Activated T-helper 1 cell treated with Interleukin-2 at 50 U/mL for 16 hours (primary cell): ENCODE measurements around the gene APLN.
A peak's percentile ranks its signal among the peaks of the same experiment; 100 is the strongest.

Source experiments
- DNase-seq: peaks from one replicate; pipeline ENCODE4 v3.0.0-alpha.2; 2020; ENCODE audit warnings: low read depth

Gene APLN, protein sequence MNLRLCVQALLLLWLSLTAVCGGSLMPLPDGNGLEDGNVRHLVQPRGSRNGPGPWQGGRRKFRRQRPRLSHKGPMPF

DNA sequence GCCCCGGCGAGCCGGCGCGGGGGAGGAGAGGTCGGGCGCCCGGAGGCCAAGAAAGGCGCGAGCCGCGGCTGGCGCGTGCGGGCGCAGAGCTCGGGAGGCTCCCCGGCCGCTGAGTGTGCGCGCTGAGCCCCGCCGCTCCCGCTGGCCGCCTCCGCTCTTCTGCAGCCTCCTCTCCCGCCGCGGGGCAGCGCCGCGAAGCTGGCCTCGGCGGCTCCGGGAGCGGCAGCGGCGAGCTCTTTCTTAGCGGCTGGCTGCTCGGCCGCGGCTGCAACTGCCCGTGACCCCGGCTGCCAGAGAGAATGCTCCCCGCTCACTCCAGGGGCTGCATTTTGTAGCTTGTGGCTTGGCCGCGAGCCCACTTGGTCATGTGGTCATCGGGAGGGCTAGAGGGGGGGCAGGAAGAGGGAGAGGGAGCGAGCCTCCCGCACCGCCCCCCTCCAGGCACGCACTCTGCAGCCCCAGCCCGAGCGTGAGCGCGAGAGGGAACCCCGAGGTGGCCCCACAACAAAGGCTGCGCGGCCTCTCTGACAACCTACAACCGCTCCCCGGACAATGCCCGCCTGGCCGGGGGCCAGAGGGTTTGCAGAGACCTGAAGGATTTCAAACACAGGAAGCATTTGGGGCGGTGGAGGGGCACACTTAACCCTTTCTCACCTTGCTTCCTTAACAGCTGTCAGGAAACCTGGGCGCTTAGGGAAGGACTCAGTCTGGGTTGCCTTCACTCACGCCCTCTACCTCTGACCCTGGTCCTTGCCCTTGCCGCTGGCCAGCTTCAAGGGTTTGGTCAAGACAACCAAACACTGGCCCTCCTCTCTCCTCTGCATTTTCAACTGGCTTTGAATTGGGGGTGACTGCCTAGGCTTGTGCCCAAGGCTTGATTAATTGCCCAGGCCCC is at the start of gene APLN:
Gene APLN (minus strand): TSS at position 305 of the 895 bp plus-strand sequence. CDS start 326 bp downstream, outside the sequence.
- no peak for DNase-seq

- DNase-seq, result no peak
These were observed 49.7 kb upstream of the APLN start for GRCh38 chrX:129704491-129704890.

DNA sequence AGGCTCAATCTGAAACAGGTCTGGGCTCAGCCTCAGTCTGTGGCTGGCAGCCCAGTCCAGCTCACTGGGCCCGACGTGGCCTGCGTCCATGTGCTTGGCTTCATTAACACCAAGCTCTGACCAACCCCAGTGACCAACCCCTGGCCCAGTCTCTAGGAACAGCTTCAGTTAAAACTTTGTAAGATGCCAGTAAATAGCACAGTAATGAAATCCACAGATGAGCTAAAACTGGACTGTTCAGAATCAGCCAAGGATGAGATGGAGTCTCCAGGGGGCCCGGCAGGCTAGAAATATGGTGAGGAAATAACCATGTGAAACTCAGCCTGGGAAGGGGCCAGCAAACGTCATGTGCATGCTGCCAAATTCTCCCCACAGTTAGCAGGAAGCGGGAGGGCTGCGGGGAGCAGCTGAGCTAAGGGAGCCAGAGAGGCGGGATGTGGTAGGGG is 46.9 kb upstream of the APLN start:
- no peak for DNase-seq

DNA sequence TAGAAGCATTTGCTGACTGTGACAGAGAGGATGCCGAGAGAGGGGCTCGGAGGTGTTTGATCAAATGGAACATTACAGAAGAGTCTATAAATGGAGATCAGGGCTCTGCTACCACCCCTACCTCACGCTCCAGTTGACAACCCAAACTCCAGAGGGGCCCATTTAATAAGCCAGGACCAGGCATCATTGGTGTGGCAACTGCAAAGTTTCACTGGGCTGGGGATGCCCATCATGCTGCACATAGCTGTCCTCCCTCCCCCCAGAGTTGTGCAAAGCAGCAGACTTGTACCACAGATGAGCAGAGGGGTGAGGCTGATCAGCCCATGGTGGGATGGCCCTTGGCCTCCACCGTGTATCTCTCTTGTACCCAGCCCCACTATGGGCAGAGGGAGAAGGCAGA is 45.8 kb upstream of the APLN start:
- no peak for DNase-seq

GRCh38 chrX:129698150-129698549 is 43.4 kb upstream of the APLN start:
- no peak for DNase-seq

DNA sequence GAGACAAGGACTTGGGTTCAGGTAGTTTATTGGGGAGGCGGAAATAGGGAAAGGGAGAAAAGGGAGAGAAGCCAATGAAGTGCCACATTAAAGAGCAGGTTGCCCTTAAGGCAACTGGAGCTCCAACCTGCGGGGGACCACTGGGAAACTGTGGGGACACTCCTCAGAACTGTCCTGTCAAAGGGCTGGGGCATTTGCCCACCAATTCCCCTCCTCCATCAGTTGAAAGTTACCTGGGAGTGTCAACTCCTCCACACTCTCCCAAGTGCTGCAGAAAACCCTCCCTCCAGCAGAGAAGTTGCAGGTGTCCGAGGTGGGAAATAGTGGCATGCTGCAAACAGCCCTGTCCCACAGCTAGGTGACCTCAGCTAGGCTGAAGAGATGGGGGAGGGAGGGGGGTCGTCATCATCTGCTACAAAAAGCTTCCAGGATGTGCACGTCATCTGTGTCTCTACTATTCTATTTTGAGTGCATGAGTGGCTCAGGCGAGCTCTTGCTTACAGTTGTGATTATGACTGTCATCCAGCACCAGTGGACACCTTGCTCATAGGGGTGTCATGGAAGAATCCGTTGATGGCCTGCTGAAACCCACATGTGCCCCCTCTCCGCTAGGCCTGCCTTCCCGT is 42.6 kb upstream of the APLN start:
- DNase-seq, result no peak

- no peak for DNase-seq
These were observed 41.9 kb upstream of the APLN start for GRCh38 chrX:129696463-129697155.

- no peak for DNase-seq
These were observed 41.2 kb upstream of the APLN start for GRCh38 chrX:129695937-129696336.

DNA sequence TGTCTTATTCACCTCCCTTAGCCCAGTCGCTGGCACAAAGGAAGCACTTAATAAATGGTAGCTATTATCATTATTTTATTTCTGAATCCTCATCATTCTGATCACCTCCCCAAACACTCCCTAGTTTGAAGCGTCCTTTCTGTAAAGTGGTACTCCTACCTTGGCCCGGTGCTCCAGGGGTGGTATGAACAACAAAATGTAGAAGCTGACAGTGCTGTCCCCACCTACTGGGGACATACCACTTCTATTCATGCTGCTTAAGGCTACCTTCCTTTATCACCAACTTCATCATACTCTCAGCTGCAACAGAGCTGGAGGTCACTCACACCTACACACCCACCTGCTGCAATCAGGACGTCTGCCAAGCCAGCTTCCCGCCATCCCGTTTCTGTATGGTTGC is 40.8 kb upstream of the APLN start:
- DNase-seq, result no peak

GRCh38 chrX:129694805-129695204 is 40.0 kb upstream of the APLN start:
- no peak for DNase-seq

GRCh38 chrX:129693354-129693753 is 38.6 kb upstream of the APLN start:
- DNase-seq, result no peak

DNA sequence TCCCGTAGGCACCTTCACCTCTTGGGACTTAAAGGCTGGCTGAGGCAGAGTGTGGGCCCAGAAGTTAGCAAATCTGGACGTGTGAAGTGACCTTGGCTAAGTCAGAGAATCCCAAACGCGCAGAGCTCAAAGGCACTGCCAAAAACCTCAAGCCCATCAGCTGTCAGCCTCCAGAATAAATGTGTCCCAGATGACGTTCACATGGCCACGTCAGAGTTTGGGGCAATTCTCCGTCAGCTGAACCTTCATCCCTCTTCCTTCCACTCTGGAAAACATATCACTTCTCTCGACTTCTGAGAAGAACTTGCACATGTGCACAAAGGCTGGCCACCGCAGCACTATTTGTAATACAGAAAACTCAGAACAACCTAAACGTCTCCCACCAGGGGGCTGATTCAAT is 35.7 kb upstream of the APLN start:
- DNase-seq, result no peak

DNA sequence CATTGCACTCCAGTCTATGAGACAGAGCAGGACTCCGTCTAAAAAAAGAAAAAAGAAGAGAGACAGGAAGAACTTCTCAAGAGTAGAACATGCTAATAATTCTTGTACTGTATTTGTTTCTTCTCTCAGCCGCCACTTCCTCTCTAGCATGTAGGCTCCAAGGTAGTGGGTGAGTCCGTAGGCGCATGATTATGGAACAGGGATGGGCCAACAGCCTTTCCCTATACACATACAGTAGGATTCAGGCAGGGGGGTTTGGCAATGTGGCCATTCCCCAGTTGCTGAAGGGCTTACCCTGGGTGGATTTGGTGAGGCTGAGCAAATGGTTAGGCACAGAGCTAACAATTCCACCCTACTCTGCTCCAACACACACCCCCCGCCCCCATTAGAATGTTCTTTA is 35.0 kb upstream of the APLN start:
- no peak for DNase-seq

DNA sequence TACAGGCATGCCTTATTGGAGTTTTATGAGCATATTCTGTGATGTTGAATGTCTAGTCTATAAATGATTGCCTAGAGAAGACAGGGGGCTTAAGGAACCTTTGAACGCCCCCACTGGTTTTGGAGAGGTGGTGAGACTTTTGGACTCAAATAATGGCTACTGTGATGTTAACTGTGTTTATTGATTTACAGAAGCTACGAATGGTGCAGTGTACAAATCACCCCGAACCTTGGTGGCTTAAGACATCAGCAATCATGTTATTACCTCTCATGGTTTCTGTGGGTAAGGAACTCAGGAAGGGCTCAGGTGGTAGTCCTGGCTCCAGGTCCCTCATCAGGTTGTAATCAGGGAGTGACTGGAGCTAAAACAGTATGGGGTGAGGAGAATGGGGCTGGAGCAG is 33.3 kb upstream of the APLN start:
- DNase-seq, result no peak

- DNase-seq, result no peak
These were observed 31.7 kb upstream of the APLN start for GRCh38 chrX:129686422-129686948.

- DNase-seq, result no peak
These were observed 28.2 kb upstream of the APLN start for GRCh38 chrX:129682979-129683378.

- DNase-seq, result no peak
These were observed 25.1 kb upstream of the APLN start for GRCh38 chrX:129679901-129680300.

GRCh38 chrX:129678614-129679195 is 23.9 kb upstream of the APLN start:
- DNase-seq, result peak; percentile 10

GRCh38 chrX:129667412-129667811 is 12.7 kb upstream of the APLN start:
- no peak for DNase-seq

DNA sequence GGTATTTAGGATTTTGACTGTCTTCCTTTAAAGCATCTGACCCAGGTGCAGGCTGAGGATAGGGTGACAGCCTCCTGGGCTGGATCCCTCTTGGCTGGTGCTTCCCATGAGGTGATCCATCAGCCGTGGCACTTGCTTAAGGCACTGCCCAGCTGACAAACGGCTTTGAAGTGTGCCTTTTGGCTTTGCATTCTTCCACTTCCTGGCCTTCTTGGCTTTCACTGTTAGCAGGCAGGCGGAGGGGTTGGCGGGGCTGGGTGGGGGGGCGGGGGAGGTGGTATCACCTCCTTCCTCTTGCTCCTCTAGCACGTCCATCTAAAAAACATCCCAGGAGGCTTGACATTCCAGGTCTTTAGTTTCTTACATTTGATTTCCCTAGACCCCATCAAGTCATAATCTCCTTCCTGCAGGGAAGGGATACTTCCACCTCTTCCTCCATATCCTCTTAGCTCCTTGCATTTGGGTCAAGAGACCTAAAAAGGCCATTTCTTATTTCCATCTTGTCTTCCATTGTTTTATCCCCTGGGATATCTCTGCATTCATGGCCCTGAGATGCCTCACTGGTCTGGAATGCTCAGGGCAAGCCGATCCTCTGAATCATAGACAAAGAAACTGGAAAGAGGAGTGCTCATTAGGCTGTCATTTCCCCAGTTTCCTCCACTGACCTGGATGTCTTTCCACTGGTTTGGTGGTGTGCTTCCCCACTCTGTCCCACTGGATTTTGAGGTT is 11.3 kb upstream of the APLN start:
- DNase-seq, result no peak

DNA sequence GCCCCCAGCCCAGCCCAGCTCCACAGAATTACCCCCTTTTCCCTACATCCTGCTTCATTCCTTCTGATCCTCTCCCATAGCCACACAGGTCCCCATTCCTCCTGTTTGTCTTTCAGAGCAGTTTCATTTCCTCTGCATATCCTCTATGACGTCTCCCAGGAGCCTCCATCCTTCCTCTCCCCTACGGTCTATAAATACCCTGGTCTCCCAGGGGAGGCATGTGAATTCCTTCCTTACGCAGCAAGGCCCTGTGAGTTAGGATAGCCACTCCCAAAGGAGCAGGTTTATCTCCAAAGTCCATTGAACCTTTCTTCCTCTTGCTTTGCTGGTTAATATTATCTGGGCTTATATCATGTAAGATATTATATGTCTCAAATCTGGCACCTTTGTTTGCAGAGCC is 8.4 kb upstream of the APLN start:
- DNase-seq, result no peak
